Left hindlimb (tissue), 1 donor: ENCODE data around the gene POU1F1.
"Not testable (repeated sequence)": the region's sequence is repeated elsewhere in the genome, so short reads cannot be mapped to it uniquely, and the experiment has no call there.

Experiments used
- DNase-seq: peaks from one replicate; pipeline ENCODE4 v3.0.0-alpha.2; 2018

The POU1F1 gene, protein sequence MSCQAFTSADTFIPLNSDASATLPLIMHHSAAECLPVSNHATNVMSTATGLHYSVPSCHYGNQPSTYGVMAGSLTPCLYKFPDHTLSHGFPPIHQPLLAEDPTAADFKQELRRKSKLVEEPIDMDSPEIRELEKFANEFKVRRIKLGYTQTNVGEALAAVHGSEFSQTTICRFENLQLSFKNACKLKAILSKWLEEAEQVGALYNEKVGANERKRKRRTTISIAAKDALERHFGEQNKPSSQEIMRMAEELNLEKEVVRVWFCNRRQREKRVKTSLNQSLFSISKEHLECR

DNA sequence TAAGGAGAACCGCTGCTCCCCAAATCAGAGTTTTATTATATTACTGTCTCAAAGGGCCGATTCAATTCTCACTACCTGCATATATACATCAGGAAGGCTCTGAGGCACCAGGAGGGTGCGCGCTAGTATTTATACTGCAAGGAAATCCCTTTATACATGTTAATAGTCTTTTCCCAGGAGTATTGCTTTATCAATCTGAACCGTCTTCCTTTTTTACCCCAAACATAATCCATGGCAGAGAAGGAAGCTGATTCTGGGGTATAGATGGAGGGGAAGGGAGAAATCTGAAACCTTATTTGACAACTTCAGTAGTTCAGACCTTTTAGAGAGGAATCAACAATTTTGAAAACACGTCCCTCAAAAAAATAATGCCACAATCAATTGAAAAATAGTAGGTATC, at the start of gene POU1F1:
TSS of gene POU1F1 (minus strand) at position 101 of the 400 bp plus-strand sequence. CDS start 122 bp downstream, outside the sequence.
- no peak for DNase-seq

DNA sequence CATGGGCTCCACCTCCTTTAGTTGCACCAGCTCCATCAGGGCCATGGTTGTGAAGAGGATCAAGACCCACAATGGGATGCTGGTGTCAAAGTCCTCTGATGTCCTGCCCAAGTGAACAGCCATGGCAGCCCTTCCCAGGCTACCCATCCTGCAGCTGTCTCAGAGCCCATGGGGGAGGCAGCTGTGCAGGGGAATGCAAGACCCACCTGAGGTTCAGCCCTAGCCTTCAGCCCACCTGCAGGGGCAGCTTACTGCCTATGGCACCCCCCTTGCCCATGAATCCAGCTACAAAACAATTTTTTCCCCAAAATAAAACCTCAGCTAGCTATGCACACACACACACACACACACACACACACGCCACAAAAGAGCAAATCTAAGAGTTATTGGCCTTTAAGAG, 48.2 kb upstream of the POU1F1 start:
- no peak for DNase-seq

DNA sequence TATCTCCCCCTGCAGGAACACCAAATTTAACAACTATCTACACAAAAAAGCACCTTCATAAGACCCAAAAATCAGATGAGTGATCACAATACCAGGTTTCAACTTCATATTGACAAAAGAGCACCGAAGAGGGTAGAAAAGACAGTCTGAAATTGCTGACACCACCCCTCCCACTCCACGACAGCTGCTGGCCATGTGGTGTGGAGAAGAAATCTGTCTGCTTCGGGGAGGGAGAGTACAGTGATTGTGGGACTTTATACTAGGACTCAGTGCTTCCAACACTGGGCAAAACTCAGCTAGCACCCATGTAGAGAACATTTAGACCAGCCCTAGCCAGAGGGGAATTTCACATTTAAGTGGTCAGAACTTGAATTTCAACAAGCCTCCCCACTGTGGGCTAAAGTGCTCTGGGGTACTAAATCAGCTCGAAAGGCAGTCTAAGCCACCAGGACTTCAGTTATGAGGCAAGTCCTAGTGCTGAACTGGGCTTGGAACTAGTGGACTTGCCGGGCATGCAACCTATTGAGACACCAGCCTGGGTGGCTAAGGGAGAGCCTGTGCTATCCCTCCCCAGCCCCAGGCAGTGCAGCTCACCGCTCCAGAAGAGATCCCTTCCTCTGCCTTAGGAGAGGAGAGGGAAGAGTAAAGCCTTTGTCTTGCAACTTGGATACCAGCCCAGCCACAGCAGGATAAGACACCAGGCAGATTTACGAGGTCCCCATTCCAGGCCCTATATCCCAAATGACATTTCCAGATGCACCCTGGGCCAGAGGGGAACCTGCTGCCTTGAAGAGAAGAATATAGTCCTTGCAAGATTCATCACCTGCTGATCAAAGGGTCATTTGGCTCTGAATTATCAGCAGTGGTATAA, 44.6 kb upstream of the POU1F1 start:
- DNase-seq, result no peak

DNA sequence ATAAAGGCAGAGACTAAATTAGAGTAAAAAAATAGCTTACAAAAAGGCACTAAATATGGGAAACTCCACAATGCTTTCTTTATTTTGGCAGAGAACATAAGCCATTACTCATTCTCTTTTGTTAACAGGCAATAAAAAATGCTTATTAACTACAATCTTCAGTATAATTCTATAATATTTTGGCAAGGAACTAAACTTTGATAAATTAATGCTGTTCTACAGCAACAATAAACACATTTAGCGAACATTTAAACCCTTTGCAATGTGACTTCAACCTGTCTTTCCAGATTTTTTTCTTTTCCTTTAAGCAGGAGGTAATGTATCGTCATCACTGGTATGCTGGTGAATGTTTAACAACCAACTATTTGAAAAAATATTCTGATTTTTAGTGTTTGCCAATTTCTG, 42.2 kb upstream of the POU1F1 start:
- no peak for DNase-seq

DNA sequence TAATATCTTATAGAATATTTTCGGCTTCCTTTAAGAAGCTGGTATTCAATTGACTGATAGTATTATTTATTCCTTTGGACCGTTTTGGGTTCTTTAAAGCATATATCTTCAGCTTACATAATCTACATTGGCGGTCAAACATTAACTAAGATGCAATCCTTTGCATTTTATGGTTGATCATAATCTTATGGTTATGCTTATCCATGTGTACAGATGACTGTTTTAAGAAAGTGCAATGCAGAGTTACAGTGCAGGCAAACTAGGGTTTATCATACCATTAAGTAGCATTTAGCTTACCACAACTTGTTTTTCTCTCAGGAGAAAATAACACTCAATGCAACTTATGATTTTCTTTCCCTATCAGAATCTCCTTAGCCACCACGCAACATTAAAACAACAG, 41.4 kb upstream of the POU1F1 start:
- no peak for DNase-seq

DNA sequence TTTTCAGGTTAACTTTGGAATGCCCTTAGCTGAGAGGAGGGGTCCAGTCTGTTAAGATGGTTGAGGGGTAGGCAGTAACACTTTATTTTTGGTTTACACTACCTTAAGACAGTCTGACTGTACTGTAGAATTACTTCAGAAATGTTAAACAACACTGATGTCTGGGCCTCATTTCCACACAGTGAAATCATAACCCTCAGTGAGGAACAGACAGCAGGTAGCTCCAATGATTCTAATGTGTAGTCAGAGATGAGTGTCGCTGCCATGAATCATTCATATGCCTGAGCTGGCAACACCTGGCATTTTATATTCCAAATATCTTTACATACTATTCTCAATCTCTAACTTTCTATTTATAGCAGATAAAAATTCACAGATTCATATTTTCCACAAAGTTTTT, 37.3 kb upstream of the POU1F1 start:
- DNase-seq, result no peak

DNA sequence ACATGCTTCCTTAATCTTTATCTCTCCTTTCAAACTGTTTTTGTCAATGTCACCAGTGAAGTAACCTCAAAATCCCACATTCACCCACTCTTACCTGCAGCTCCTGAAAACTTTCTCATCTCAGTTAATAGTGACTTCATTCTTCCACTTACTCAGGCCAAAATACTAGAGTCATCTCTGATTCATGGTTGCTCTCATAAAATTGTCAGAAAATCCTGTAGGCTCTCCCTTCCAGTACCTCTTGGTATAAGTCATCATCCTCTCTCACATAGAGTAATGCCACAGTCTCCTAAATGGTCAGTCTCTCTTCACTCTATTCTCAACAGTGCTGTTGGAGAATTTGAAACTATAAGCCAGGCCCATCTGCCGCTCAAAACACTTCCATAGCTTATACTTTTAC, 34.9 kb upstream of the POU1F1 start:
- DNase-seq, result no peak

DNA sequence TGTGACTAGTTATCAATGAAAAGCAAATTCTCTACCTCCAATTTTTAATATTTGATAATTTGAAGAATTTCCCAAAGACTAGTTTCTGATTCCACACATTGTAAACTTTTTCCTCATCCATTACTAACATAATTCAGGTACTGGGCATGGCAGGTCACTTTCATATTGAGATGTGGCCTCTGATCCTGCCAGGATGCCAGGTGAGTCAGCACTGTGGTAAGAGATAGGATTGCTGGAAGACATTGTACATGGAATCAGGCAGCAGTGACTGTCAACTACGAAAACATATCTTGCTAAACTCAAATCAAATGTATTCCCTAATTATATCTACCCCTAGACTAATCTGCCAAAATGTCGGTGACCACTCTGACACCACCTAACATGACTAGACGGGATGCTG, 33.2 kb upstream of the POU1F1 start:
- DNase-seq, result no peak

DNA sequence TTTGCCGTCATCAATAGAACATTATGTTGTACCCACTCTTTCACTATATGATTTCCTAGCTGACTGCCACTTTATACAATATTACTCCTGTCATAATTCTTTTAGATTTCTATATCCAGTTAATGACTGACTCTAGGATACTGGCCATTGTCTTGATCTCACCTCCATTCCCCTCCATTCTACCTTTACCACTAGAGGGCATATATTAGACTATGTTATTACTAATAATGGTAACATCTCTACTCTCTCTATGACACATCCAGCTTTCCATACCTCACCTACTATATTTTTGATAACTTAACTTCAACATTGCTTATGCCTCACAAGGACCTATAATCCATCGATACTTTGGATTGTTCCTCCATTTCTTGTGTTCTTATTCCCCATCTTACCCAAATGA, 31.4 kb upstream of the POU1F1 start:
- no peak for DNase-seq

DNA sequence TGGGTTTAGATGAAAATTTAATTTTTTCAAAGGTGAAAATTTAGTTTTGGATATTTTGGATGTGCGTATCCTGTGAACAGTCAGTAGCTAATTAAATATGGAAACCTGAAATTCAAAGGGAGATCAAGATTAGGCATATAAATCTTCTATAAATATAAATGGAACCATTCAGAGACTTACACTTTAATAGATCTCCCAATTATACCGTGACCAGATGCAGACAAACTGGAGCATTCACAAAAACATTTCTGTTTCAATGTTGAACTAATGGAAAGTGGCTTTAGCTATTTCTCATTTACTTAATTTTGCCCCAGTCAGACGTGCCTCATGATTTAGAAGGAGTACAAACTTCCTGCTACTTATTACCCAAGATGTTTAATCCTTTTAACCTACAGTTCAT, 29.1 kb upstream of the POU1F1 start:
- DNase-seq, result no peak

DNA sequence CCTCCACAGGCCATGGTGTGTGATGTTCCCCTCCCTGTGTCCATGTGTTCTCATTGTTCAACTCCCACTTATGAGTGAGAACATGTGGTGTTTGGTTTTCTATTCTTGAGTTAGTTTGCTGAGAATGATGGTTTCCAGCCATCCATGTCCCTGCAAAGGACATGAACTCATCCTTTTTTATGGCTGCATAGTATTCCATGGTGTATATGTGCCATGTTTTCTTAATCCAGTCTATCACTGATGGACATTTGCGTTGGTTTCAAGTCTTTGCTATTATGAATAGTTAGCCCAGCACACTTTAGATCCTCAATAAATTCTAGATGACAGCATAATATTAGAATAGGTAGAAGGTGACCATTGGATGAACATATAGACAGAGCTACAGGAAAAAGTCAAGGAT, 28.6 kb upstream of the POU1F1 start:
- not testable (repeated sequence) for DNase-seq

DNA sequence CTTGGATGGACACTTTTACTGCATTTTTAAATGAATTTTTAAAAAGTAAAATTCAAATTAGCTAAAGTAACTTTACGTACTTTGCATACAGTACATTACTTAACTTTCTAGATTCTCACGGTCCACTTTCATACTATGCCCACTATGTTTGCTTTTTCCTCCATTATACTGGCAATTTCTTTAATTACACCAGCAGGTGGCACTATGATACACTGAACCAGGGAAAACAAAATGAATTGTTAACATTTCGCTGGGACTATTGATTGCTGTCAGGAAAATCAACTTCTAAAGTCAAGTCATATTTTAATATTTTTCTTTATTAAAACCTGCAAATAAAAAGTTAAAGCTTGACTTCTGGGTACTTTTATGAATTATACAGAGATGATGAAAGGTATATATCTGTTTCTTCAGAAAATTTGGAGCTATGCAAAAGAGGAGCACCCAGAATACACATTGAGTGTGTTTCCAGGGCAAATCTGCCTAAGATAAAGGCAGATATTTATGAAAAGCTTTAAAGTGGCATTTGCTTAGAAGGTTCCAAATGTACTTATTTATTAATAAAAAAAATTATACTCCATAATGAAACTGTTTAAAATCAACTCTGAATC, 21.8 kb upstream of the POU1F1 start:
- no peak for DNase-seq

DNA sequence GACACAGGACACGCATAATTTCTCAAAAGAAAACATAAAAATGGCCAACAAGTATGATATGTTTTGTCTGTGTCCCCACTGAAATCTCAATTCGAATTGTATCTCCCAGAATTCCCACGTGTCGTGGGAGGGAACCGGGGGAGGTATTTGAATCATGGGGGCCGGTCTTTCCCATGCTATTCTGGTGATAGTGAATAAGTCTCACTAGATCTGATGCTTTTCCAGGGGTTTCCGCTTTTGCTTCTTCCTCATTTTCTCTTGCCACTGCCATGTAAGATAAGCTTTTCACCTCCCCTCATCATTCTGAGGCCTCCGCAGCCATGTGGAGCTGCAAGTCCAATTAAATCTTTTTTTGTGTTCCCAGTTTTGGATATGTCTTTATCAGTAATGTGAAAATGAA, 12.1 kb upstream of the POU1F1 start:
- no peak for DNase-seq

DNA sequence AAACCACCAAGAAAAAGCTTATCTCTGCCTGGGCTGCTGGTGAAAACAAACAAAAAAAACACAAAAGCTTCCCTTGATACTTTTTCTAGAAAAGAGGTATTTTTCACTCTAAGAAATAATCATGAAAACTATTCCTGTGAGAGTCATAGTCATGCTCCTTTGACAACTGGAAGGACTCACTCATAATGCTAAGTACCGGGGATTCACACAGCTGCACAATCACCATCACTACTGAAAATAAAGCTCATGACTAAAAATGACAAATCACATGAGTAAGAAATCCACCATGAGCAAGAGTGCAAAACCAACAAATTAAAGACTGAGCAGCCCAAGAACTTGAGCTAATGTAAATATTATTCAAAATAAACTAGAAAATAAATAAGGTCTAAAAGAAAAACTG, 10.6 kb upstream of the POU1F1 start:
- no peak for DNase-seq

DNA sequence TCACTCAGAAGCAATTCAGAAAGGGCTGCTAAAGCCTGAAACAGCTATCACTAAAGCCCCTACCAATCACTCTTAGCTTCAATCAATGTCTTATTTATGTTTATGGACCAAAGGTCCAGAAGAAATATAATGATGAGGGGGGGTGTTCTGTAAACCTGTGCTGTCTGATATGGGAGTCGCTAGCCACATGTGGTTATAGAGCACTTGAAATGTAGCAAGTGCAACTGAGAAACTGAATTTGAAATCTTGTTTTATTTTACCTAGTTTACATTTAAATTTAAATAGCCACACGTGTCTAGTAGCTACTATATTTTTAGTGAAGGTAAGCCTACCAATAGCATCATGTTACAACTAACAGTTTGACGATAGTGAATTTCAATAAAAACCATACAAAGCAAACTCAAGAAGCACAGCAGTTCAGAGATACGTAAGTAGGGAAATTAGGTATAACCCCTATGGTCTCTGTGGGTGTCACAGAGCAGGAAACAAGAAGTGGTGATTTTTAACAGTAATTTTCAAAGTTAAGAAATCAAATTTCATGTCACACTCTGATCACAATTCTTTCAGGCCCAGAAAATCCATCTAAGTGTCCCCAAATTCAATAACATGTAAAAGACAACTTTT, 3.6 kb downstream of the POU1F1 start:
- no peak for DNase-seq

DNA sequence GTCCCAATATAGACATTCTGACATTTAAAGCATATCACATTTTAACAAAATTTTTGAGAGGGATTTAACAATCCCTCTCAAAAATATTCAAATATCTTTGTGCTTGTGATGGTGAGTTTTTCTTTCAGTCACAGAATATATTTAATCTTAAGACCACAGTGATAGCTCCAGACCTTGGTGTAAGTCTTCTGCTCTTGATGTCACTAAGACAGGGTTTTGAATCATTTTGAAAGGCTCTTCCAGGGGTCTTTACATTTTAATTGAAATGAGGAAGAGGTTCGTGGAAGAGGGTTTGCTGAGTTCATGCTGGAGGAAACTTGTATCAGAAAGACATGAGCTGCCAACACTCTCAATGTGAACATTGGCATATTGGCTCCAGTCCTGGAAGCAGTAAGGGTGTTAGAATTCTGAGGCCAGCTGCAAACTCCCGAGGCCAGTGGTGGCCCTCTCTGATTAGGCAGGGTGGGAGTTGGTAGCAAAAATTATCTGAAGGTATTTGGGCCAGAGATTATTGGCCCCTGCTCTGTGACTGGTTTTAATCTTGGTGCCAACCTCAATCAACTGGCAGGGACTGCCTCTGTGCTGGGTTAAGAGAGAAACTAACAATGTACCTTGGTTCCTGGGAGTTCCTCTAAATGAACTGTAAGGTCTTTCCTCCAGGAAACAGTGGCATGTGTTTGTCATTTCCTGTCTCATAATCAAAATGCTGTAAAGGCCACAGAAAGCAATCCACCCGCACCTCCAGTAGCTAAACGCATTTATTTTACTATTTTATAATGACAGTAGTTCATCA, 5.3 kb downstream of the POU1F1 start:
- DNase-seq, result no peak

DNA sequence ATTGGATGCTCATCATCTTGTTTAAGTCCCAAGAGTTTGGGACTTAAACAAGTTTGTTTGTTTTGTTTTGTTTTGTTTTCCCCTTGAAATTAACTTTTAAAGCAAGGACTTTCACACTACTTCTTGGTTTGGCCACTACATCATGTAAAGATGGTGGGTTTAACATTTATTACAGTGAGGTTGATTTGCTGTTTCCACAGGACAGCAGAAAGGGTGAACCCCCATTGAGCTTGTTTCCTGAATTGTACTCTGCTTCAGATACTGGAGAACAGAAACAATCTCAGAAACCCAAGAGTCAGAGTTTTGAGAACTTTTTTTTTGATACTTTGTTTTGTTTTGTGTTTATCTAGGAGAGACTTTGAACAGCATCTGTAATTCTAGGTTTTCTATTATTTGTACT, 6.7 kb downstream of the POU1F1 start:
- no peak for DNase-seq

DNA sequence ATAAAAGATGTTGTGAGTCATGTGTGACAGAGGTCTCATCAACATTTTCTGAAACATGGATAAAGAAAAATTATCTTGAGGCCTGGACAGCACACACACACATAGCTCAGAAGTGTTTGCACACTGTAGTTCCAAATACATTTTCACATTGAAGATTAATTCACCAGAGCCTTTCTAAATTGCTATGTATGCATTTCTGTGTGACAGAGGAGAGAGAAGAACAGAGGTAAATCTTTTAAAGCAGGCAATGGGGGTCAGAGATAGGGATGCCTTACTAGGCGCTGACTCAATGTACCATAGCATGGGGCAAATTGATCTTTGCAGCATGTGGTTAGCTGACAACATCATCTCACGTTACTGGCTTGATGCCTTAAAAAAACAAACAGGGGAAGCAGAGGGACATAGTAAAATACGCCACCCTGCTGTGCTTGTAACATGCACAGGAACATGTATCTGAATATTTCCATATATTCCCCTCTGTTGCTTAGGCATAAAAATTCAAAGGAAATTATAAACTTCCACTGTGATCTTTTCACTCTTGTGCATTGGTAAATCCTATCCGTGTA, 7.7 kb downstream of the POU1F1 start:
- no peak for DNase-seq

DNA sequence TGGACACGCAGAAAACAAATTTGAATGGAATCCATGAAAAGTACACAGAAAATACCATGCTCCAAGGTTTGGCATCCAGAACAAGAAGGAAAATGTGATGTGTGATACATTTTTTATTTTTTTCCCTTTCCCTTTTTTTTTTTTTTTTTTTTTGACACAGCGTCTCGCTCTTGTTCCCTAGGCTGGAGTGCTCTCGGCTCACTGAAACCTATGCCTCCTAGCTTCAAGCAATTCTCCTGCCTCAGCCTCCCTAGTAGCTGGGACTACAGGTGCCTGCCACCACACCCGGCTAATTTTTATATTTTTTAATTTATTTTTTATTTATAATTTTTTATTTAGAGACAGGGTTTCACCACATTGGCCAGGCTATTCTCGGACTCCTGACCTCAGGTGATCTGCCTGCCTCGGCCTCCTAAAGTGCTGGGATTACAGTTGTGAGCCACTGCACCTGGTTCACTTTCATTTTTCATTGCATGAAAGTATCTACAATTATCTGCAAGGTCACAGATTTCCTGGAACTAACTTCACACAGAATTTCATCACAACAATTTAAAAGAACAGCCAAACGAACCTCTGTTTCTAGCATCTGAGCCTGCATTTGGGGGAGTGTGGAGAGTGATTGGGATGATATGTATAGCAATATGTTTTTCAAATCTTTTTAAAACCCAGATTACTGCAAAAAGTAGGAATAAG, 8.3 kb downstream of the POU1F1 start:
- no peak for DNase-seq

DNA sequence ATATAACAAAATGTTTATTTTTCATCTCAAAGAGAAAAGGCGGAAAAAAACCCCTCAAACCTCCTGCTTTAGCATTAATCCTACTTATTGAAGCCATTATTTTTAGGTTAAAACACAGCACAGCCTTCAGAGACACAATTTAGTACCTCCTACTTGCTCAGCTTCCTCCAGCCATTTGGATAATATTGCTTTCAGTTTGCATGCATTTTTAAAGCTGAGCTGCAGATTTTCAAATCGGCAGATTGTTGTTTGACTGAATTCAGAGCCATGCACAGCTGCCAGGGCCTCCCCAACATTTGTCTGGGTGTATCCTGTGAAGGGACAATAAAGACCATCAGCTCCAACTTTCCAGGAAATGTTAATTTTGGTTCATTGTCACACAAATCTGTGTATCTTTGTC, 14.5 kb downstream of the POU1F1 start:
- DNase-seq, result no peak

DNA sequence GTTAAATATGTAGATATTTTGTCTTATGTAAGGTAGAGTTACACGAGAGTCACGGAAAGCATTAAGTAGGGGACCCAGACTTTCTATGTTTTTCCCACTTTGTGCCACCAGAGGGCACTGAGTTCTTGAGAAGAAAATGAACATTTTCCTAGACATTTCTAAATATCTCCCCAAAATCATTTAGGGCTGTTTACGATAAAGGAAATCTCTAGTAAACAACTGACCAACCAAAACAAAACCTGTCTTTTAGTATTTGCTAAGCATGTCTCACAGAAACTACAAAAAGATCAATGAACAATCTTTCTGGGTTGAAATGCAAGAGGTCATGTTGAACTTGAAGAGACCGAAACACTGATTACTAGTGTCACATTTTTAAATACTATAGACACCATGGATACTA, 16.1 kb downstream of the POU1F1 start:
- DNase-seq, result peak; percentile 34

DNA sequence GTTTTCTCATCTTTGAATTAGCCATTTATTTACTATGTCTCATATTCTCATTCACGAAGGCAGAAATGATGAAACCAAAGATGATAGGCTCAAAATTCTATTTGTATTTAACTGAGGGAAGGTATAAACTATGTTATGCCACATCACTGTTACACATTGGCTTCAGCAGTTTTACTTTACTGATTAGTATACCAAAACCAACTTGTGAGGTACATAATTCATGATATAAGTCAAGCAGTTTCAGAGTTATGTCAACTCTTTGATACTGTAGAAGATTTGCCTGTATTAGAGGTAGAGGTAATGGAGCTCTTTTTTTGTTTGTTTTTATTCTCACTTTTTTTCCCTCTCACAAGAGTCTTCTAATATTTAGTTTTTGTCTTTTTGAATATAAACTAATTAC, 26.4 kb downstream of the POU1F1 start:
- DNase-seq, result no peak
